ENCODE data around the gene FARP2. TPM values are rescaled to one million over a fixed set of nuclear protein-coding genes. Genes with fewer than 3 reads are reported as not detected.

The FARP2 gene
- total and polyA plus RNA-seq, 10 of the 15 experiments (the other 5 are each of a cell fraction or from before 2014, with no cell fraction given): 5.5 to 67.5 (median 36.8) TPM

- TF ChIP-seq IRF5 (IDR thresholded peaks at IDR 0.05; ENCODE audit: borderline replicate concordance): no peak
- no peak for TF ChIP-seq TCF3 (IDR thresholded peaks at IDR 0.05; ENCODE audit: borderline replicate concordance, insufficient read depth, low read depth, low read length)
- TF ChIP-seq MYB (IDR thresholded peaks at IDR 0.05; ENCODE audit: borderline replicate concordance, low read depth, low read length): no peak
- TF ChIP-seq RAD21 (IDR thresholded peaks at IDR 0.05; ENCODE audit: insufficient read depth, low read depth, low read length): no peak
- TF ChIP-seq NRF1 (conservative IDR thresholded peaks at IDR 0.05; ENCODE audit: low read depth, low read length): no peak
- TF ChIP-seq CTCF (IDR thresholded peaks at IDR 0.05 in 2 of 3, conservative IDR thresholded peaks at IDR 0.05 in 1 of 3; ENCODE audit: control insufficient read depth in 2 of 3, extremely low read depth in 1 of 3, insufficient read depth in 1 of 3, low read depth in 3 of 3, low read length in 3 of 3): no peak
- no peak for TF ChIP-seq ZBED1 (IDR thresholded peaks at IDR 0.05; ENCODE audit: borderline replicate concordance)
- no peak for TF ChIP-seq RUNX3 (IDR thresholded peaks at IDR 0.05; ENCODE audit: low read length)
- TF ChIP-seq MLLT1 (IDR thresholded peaks at IDR 0.05): no peak
- TF ChIP-seq E2F4 (IDR thresholded peaks at IDR 0.05; ENCODE audit: low read depth, low read length): no peak
- TF ChIP-seq TBL1XR1 (IDR thresholded peaks at IDR 0.05; ENCODE audit: low read depth, low read length): no peak
- no peak for TF ChIP-seq TCF7 (IDR thresholded peaks at IDR 0.05; ENCODE audit: borderline replicate concordance)
- TF ChIP-seq ATF3 (IDR thresholded peaks at IDR 0.05; ENCODE audit: borderline replicate concordance, extremely low read depth, low read depth, low read length): no peak
- no peak for TF ChIP-seq HDAC2 (IDR thresholded peaks at IDR 0.05)
- TF ChIP-seq RB1 (IDR thresholded peaks at IDR 0.05; ENCODE audit: borderline replicate concordance): peak; percentile 53; the same call in 1 of the 2 replicates
- TF ChIP-seq POLR2AphosphoS5 (IDR thresholded peaks at IDR 0.05; ENCODE audit: low read length): no peak
- TF ChIP-seq CREB1 (IDR thresholded peaks at IDR 0.05; ENCODE audit: low read depth): no peak
- no peak; the same call in 2 of the 3 replicates for TF ChIP-seq POU2F2 (IDR thresholded peaks at IDR 0.05; ENCODE audit: borderline replicate concordance, low read depth, low read length)
- TF ChIP-seq ATF2 (IDR thresholded peaks at IDR 0.05; ENCODE audit: low read length): no peak
- no peak for TF ChIP-seq NFIC (IDR thresholded peaks at IDR 0.05; ENCODE audit: low read depth, low read length)
- TF ChIP-seq CEBPB (IDR thresholded peaks at IDR 0.05; ENCODE audit: borderline replicate concordance in 1 of 2, low read depth in 2 of 2, low read length in 2 of 2): no peak
- no peak for TF ChIP-seq CBX3 (IDR thresholded peaks at IDR 0.05; ENCODE audit: borderline replicate concordance, low read depth)
- TF ChIP-seq NR2C1 (IDR thresholded peaks at IDR 0.05): no peak
These were observed 41.6 kb upstream of the FARP2 start (continued) for GRCh38 chr2:241314226-241315092.

Data from GM12878 (cell line).